Measurements from ENCODE around the gene ABCC3. TPM values are rescaled to one million over a fixed set of nuclear protein-coding genes. Genes with fewer than 3 reads are reported as not detected.

Gene ABCC3
- polyA plus RNA-seq, 3 donors, result 3.0 to 25.1 (median 8.1) TPM

GRCh38 chr17:50621574-50622031 is 13.1 kb upstream of the ABCC3 start:
- no peak overlapping the region for H3K27ac ChIP-seq (ENCODE audit: low read depth, low read length)
- WGBS, 3 donors, result 58 to 66% (median 65%) methylated on average over 16 of the region's 16 CpGs

DNA sequence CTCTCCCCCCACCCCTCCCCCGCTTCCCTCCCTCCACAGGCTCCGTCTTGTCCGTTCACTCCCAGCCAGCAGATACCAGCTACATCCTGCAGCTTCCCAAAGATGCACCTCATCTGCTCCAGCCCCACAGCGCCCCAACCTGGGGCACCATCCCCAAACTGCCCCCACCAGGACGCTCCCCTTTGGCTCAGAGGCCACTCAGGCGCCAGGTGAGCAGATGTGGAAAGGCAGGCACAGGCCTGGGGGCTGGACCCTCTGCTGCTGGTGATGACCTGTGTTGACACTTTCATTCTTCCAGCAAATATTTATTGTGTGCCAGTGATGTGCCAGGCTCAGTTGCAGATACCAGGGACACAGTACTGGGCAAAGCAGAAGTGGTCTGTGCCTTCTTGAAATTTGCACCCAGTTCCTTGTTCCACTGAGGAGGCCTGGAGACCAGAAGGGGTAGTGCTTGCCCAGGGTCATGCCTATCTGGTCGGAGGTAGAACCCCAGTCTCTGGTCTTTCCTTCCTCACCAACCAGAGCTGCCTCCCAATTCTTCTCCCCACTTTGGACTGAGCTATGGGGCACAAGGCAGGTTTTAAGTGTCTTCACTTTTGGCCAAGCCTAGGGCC is 10.3 kb upstream of the ABCC3 start:
- 83 to 89% (median 83%) methylated on average over 4 to 7 of the region's 7 CpGs for WGBS, 3 donors
- H3K27ac ChIP-seq (ENCODE audit: low read depth, low read length), result no peak overlapping the region

DNA sequence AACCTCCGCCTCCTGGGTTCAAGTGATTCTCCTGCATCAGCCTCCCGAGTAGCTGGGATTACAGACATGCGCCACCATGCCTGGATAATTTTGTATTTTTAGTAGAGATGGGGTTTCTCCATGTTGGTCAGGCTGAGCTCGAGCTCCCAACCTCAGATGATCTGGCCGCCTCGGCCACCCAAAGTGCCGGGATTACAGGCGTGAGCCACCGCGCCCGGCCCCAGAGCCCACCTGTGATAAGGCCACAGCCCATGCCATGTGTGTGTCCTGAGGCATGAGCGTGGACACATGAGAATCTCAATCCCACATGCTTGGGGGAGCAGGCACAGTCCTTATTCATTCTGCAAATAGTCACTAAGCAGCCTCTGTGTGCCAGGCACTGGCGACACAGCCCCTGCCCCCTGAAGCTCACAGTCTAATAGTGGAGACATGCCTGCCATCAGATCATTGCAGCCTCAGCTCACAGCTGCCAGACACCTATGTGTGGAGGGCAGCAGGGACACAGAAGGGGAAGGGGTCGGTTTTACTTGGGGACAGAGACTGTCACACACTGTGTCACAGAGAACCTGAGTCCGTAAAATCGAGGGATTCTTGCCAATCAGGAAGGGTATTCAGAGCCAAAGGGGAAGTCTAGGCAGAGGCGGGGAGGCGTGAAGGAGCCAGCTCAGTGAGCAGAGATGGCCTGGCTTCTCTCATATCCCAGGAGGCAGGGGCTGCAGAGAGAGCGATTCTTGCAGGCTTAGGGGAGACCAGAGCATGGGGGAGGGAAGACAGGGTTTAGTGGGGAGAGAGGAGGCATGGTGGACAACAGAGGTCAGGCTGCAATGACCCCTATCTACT is 9.4 kb upstream of the ABCC3 start:
- WGBS, 3 donors, result 78 to 84% (median 82%) methylated on average over 19 of the region's 19 CpGs

GRCh38 chr17:50626037-50626574 is 8.6 kb upstream of the ABCC3 start:
- H3K27ac ChIP-seq (ENCODE audit: low read depth, low read length), result no peak overlapping the region
- WGBS, 3 donors, result 34 to 46% (median 44%) methylated on average over 17 to 19 of the region's 19 CpGs

More for the DNA sequence above, 9.4 kb upstream of the ABCC3 start:
- no peak overlapping the region for H3K27ac ChIP-seq (ENCODE audit: low read depth, low read length)

GRCh38 chr17:50627036-50627781 is 7.5 kb upstream of the ABCC3 start:
- H3K27ac ChIP-seq (ENCODE audit: low read depth, low read length), result no peak overlapping the region
- 86 to 89% (median 87%) methylated on average over 17 of the region's 17 CpGs for WGBS, 3 donors

DNA sequence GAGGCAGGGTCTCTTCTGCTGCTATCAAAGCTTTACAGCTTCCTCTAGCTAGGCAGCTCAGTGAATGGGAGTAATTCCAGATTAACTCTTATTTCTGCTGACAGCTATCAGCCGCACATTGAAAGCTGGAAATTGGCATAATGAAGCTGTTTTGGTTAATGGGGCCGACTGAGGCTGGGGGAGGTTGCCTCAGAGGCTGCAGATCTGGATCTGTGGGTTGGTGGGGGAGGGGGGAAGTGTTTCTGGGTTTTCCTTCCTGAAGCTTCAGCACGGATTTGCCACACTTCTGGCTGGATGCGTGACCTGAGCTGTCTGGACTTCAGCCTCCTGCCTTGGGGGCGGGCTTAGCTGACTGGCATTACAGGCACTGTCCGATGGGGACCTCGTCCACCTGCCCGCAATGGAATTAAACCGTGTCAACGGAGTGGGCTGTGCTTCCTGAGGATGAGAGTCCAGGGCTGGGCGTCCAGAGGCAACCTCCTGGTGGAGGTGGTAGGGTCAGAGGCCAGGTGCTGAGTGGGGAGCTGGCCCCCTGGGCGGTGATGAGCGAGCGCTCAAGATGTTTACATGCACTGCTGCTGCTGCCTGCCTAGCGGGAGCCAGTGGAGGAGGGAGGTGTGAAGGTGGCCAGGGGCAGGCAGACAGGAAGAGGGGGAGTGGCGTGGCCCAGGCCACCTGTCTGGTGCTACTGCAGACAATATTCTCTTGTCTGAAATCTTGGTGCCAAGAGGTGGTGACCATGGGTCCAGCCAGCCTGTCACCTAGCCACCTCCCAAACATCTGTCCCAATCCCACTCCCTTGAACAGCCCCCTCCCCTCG is 6.7 kb upstream of the ABCC3 start:
- WGBS, 3 donors, result 26 to 38% (median 38%) methylated on average over 17 of the region's 17 CpGs
- H3K27ac ChIP-seq (ENCODE audit: low read depth, low read length), result no peak overlapping the region

DNA sequence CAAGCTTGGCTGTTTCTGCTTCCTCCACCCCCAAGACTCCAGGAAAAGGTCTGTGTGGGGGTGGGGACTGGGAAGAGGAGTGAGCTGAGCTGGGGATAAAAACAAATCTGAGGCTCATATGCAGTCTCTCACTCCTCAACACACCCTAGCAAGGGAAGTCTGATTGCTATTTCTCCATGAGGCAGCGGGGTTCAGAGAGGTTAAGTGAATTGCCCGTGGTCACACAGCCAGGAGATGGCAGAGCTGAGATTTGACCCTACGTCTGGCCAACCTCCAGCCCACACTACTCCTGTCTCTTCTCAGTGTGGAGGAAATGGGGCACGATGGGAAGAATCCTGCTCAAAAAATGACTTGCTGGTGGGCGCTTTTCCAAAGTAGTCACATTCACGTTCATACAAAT is 4.8 kb upstream of the ABCC3 start:
- H3K27ac ChIP-seq (ENCODE audit: low read depth, low read length), result no peak overlapping the region
- 58 to 74% (median 59%) methylated on average over 6 of the region's 6 CpGs for WGBS, 3 donors

DNA sequence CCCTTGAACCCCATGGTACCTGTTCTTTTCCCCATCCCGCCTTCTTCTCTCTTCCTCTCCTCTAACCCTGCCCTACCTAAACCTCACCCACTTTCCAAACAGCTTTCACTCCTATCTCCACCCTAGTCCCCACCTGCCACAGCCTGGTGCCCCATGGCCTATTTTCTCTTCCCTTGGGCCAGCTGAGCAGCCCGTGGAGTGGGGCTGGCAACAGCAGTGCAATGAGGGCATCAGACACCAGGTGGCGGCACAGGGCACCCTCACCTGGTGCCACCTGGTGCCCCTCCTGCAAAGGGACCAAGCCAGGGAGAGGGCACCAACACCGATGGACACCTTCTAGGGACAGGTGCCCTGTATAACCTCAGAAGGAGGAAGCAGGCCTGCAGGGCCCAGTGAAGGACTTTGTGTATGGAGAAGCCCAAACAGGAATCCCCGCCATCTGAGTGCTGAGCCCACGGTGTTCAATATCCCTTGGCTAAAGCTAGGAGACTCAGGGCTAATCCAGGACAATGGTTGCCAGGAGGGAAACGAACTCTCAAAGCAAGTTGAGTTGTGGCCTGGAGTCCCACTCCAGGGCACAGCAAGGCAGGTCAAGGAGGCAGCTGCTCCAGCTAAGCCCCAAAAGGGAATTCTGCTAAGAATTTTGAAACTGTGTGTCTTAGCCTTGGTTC is 4.0 kb upstream of the ABCC3 start:
- WGBS, 3 donors, result 36 to 64% (median 63%) methylated on average over 7 of the region's 7 CpGs

DNA sequence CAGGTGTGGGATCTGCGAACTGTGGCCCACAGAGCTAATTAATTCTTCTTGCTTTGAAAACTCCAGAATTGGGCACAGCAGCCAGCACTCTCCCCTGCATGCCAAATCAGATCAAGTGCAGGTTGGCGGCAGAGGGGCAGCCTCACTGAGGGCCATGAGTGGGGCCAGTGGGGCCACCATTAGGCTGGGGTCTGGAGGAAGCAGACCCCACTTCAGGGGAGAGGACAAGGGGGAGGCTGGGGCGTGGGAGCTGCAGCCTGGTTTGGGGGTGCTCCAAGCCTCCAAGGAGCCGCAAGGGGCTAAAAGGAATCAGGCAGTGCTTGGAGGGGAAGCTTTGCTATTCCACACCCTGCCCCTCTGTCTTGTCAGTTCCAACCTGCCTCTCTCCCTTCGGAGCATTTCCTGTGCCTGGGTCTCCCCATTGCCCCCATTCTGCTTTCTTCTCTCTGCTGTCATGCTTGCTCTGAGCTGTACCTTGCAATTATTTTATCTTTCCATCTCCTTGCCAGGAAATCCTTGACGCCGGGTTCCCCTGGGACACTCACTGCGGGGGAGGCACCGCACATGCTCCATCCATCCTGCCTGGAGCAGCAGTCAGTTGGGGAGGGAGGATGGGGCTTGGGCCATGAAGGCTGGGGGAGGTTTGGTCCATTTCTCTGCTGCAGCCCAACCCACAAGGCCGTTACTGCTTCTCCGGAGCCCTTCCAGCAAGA is 3.3 kb upstream of the ABCC3 start:
- H3K27ac ChIP-seq (ENCODE audit: low read depth, low read length), result no peak overlapping the region
- 50 to 69% (median 52%) methylated on average over 11 of the region's 11 CpGs for WGBS, 3 donors

More for the DNA sequence above, 4.0 kb upstream of the ABCC3 start:
- no peak overlapping the region for H3K27ac ChIP-seq (ENCODE audit: low read depth, low read length)

DNA sequence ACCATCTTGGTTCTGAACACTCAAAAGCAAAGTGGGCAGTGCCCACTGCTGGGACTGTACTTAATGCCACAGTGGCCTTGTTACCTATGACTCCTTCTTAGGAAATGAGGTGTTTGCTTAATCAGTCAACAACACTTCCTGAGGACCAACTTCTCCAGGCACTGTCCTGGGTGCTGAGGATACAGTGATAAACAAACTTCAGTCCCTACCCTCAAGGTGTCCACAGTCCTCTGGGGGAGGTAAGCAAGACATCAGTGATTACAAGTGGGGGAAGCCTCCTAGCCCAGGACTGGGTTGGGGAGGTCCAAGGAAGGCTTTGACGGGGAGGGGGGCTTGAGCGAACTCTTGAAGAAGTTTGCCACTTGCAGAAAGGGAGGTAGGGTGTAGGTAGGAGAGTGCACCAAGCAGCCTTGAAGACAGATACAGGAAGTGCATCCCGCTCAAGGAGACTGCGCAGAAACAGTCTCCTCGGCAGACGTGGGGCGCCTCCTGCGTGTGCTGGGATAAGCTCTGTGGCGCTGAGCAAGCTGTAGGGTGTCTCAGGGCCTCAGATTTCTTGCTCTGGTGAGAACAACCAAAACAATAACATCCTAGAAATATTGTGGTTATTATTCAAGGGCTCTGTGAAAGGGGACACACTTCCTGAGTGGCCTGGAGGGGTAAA is 2.6 kb upstream of the ABCC3 start:
- no peak overlapping the region for H3K27ac ChIP-seq (ENCODE audit: low read depth, low read length)
- WGBS, 3 donors, result 90 to 92% (median 90%) methylated on average over 9 of the region's 9 CpGs

DNA sequence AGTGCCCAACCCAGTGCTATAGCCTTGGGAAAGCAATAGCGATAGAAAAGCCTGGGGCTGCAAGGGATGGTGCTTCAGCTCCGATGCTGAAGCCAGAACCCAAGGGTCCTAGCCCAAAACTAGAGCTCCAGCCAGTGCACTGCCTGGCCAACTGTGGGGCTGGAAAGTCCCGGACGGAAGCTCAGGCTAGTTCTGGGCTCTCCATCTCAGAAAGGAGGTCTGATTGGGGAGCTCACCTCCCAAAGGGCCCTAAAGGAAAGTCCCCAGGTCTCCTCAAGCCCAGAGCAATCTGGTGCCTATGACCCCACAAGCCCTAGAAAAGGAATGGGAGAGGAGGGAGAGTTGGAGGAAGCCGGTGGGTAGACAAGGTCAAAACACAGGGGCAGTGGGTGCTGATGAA is 2.0 kb upstream of the ABCC3 start:
- no peak overlapping the region for H3K27ac ChIP-seq (ENCODE audit: low read depth, low read length)
- 89 to 92% (median 92%) methylated on average over 5 of the region's 5 CpGs for WGBS, 3 donors

DNA sequence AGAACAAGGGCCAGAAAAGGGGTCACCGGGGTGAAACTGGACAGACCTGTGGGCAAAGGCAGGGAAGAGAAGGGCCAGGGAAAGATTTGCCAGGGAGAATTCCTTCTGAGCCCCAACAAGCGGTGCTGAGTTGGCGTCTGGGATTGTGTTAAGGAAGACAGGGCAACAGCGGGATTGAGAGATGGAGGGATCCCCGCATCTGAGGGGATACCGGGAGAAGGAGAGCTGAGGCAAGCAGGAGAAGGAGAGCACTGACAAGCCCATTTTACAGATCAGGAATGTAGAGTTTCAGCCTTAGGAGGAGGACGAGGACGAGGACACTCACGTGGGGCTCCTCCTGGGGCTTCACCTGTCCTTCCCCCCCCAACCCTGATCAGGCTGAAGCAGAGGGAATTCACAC is 998 bp upstream of the ABCC3 start:
- WGBS, 3 donors, result 91 to 96% (median 96%) methylated on average over 9 of the region's 9 CpGs
- no peak overlapping the region for H3K27ac ChIP-seq (ENCODE audit: low read depth, low read length)

- WGBS, 3 donors, result 6 to 11% (median 7%) methylated on average over 34 to 52 of the region's 52 CpGs
- no peak overlapping the region for H3K27ac ChIP-seq (ENCODE audit: low read depth, low read length)
These were observed 442 bp downstream of the ABCC3 start for GRCh38 chr17:50634915-50635731.

DNA sequence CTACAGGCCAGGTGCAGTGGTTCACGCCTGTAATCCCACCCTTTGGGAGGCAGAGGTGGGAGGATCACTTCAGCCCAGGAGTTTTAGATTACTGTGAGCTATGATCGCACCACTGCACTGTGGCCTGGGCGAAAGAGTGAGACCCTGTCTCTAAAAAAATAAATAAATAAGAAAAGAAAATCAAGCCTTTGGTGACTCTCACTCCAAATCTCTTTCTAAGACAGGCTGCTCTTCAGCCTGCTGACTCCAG is 976 bp downstream of the ABCC3 start:
- H3K27ac ChIP-seq (ENCODE audit: low read depth, low read length), result no peak overlapping the region
- 41 to 78% (median 72%) methylated on average over 3 of the region's 3 CpGs for WGBS, 3 donors

DNA sequence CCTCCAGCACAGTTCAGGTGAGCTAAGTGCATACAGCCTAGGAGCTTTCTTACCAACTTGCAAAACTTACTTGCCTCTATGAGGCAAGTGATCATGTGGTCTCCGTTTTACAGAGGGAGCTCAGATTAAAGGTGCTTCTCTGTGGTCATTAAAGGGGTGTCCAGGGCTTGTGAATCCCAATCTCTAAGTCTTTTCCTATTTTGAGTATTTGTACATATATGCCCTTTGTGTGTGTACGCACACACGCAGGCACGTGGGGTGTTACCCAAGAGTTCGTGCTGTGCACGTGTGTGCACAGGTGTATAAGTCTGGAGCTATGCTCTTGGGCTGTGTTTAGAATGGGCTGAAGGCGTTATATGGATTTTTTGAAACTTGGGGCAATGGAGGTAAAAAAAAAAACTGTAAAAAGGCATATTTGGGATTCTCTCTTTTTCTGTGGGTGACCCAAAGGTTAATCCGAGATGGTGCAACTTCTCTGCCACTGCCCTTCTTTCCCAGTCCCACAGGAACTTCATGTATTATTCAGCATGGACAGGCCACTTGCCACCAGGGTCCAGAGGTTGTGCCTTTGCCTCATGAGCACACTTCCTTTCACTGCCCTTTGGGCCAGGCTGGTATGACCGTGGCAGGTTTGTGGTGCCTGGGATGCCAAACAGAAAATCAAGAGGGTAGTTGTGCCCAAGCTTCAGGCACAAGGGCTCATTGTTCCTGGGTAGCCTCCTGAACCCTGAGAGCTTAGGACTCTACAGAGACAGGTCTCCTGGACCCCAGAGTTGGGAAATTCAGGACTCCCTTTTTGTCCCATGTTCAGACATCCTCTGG is 1.5 kb downstream of the ABCC3 start:
- WGBS, 3 donors, result 73 to 88% (median 81%) methylated on average over 9 of the region's 9 CpGs

More for the DNA sequence above, 1.5 kb downstream of the ABCC3 start:
- H3K27ac ChIP-seq (ENCODE audit: low read depth, low read length), result no peak overlapping the region
